Measurements from ENCODE around the gene C2CD2.

Gene C2CD2

GRCh38 chr21:41861987-41862386, 91.8 kb downstream of the C2CD2 start:
- TF ChIP-seq, protein P1, sequence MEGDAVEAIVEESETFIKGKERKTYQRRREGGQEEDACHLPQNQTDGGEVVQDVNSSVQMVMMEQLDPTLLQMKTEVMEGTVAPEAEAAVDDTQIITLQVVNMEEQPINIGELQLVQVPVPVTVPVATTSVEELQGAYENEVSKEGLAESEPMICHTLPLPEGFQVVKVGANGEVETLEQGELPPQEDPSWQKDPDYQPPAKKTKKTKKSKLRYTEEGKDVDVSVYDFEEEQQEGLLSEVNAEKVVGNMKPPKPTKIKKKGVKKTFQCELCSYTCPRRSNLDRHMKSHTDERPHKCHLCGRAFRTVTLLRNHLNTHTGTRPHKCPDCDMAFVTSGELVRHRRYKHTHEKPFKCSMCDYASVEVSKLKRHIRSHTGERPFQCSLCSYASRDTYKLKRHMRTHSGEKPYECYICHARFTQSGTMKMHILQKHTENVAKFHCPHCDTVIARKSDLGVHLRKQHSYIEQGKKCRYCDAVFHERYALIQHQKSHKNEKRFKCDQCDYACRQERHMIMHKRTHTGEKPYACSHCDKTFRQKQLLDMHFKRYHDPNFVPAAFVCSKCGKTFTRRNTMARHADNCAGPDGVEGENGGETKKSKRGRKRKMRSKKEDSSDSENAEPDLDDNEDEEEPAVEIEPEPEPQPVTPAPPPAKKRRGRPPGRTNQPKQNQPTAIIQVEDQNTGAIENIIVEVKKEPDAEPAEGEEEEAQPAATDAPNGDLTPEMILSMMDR (IDR thresholded peaks at IDR 0.05) = no peak

GRCh38 chr21:41861255-41861654, 92.6 kb downstream of the C2CD2 start:
- TF ChIP-seq, protein P1 (IDR thresholded peaks at IDR 0.05) = no peak

GRCh38 chr21:41859297-41859980, 94.4 kb downstream of the C2CD2 start:
- TF ChIP-seq, protein P1 (IDR thresholded peaks at IDR 0.05) = no peak

DNA sequence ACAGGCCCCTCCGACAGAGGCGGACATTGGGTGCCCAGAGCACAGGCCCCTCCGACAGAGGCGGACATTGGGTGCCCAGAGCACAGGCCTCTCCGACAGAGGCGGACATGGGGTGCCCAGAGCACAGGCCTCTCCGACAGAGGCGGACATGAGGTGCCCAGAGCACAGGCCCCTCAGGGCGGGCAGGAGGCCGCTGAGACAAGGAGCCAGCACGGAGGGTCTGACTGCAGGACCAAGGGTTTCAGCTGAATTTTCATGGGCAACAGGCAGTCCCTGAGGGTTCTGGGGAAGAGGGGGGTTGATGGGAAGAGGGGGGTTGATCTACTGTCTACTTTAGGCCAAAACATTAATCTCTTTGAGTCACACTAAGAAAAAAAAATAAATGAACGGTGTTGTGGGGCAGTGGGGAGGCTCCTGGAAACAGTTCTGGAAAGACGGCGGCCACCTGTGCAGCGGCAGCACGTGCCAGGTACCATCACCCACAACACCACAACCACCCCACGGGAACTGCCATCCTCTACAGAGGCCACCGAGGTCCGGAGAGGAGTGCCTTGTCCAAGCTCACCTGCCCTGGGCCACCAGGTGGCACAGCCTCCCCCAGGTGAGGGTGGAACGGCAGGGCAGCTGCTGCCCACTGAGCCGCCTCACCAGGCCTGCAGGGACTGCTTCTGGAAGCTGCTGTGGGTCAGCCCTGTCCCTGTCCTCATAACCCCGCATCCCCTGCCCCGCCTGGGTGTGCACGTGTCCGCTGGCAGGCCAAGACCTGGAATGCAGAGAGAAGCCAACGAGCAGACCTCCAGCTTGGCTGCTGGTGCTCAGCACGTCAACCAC, 95.1 kb downstream of the C2CD2 start:
- TF ChIP-seq, protein P1 (IDR thresholded peaks at IDR 0.05) = no peak

DNA sequence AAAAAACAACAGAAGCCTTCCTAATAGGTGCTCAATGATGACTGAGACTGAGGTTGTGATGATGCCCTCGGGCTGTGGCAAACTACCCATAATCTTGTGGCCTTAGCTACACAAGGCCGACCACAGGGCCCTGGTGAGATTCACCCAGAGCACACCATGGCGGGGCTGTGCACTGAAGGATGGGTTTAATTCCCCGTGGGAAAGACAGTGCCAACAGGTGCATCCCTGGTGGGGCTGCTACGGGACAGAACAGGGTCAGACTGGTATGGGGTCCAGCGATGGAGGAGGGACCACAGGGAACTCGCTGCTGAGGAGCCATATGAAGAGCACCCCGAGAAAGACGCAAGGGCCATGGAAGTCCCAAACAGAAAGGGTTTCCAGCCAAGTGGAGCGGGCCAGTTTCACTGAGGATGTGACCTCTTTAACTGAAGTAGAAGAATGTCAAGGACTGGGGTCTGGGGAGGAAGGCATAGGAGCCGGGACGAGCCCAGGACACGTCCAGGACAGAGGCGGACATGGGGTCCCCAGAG, 96.0 kb downstream of the C2CD2 start:
- TF ChIP-seq, protein P1 (IDR thresholded peaks at IDR 0.05) = no peak

- TF ChIP-seq, protein P1 (IDR thresholded peaks at IDR 0.05) = no peak
Measured at GRCh38 chr21:41856572-41856971, 97.2 kb downstream of the C2CD2 start.

- TF ChIP-seq, protein P1 (IDR thresholded peaks at IDR 0.05) = no peak
Measured at GRCh38 chr21:41854426-41854995, 99.3 kb downstream of the C2CD2 start.
